Measurements from ENCODE around the gene CAND1.

DNA sequence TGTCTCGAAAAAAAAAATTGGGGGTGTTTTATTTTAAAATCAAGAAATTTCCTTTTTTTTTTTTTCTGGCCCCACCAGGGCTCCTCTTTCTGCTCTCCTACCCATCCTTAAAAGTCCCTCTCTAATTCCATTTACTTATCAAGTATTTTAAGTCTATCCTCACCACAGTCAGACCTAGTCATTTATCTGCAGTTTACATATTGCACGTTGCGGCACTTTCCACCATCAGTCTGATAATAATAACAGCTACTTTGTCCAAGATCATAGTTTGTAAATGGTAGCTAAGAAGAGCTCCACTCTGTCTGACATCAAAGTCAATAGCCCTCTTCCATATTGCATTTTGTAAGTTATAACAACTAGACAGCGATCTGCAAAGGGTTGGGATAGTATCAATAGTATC lies 23.6 kb upstream of the CAND1 start:
- TF ChIP-seq, protein P1, sequence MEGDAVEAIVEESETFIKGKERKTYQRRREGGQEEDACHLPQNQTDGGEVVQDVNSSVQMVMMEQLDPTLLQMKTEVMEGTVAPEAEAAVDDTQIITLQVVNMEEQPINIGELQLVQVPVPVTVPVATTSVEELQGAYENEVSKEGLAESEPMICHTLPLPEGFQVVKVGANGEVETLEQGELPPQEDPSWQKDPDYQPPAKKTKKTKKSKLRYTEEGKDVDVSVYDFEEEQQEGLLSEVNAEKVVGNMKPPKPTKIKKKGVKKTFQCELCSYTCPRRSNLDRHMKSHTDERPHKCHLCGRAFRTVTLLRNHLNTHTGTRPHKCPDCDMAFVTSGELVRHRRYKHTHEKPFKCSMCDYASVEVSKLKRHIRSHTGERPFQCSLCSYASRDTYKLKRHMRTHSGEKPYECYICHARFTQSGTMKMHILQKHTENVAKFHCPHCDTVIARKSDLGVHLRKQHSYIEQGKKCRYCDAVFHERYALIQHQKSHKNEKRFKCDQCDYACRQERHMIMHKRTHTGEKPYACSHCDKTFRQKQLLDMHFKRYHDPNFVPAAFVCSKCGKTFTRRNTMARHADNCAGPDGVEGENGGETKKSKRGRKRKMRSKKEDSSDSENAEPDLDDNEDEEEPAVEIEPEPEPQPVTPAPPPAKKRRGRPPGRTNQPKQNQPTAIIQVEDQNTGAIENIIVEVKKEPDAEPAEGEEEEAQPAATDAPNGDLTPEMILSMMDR (IDR thresholded peaks at IDR 0.05) = no peak
- no peak for TF ChIP-seq TCF7L2 (IDR thresholded peaks at IDR 0.05; ENCODE audit: low read depth, low read length)
- no peak for TF ChIP-seq POLR2AphosphoS5 (IDR thresholded peaks at IDR 0.05; ENCODE audit: low read depth, low read length)
